ENCODE data around the gene INSRR.

INSRR gene

GRCh38 chr1:156893048-156893953, 34.4 kb upstream of the INSRR start, which contains the start of gene PEAR1:
Gene PEAR1, plus strand, starts transcription at chr1:156893718. Its CDS starts 10,209 bp downstream, at chr1:156903927.
- FAIRE-seq: no peak

- FAIRE-seq: no peak
Measured at GRCh38 chr1:156892190-156893047, 33.5 kb upstream of the INSRR start.

- no peak for FAIRE-seq
Measured at GRCh38 chr1:156889802-156890580, 31.1 kb upstream of the INSRR start.

GRCh38 chr1:156887734-156888133, 28.8 kb upstream of the INSRR start:
- no peak for FAIRE-seq

GRCh38 chr1:156887317-156887716, 28.4 kb upstream of the INSRR start:
- FAIRE-seq: no peak

- no peak for FAIRE-seq
Measured at GRCh38 chr1:156886583-156887281, 27.8 kb upstream of the INSRR start.

GRCh38 chr1:156885880-156886355, 27.0 kb upstream of the INSRR start:
- FAIRE-seq: no peak

GRCh38 chr1:156885314-156885713, 26.4 kb upstream of the INSRR start:
- FAIRE-seq: no peak

- no peak for FAIRE-seq
Measured at GRCh38 chr1:156884560-156885184, 25.8 kb upstream of the INSRR start.

- no peak for FAIRE-seq
Measured at GRCh38 chr1:156883919-156884318, 25.0 kb upstream of the INSRR start.

GRCh38 chr1:156882543-156882942, 23.6 kb upstream of the INSRR start:
- FAIRE-seq: no peak

- no peak for FAIRE-seq
Measured at GRCh38 chr1:156881663-156882062, 22.7 kb upstream of the INSRR start.

GRCh38 chr1:156881101-156881500, 22.2 kb upstream of the INSRR start:
- FAIRE-seq: no peak

GRCh38 chr1:156880473-156880872, 21.6 kb upstream of the INSRR start:
- no peak for FAIRE-seq

- no peak for FAIRE-seq
Measured at GRCh38 chr1:156879876-156880275, 21.0 kb upstream of the INSRR start.

GRCh38 chr1:156877433-156878170, 18.7 kb upstream of the INSRR start:
- FAIRE-seq: no peak

GRCh38 chr1:156876281-156876680, 17.4 kb upstream of the INSRR start:
- no peak for FAIRE-seq

- FAIRE-seq: no peak
Measured at GRCh38 chr1:156875341-156875615, 16.4 kb upstream of the INSRR start.

- no peak for FAIRE-seq
Measured at GRCh38 chr1:156874572-156875340, 15.8 kb upstream of the INSRR start.

- FAIRE-seq: no peak
Measured at GRCh38 chr1:156874142-156874541, 15.2 kb upstream of the INSRR start.

All from A204.1 (cell line).